HG03045 (cell line): Measurements from ENCODE around the gene NCKAP1.

ENCODE experiments used
- ATAC-seq: cut with Tn5 transposase; IDR thresholded peaks from one replicate; pipeline ENCODE4 v1.9.1; 2021; ENCODE audit warnings: mild to moderate bottlenecking, moderate library complexity; ENCODE audit not compliant: unreplicated experiment

The NCKAP1 gene

GRCh38 chr2:182950546-182950945, 87.7 kb downstream of the NCKAP1 start:
- ATAC-seq, result no peak

DNA sequence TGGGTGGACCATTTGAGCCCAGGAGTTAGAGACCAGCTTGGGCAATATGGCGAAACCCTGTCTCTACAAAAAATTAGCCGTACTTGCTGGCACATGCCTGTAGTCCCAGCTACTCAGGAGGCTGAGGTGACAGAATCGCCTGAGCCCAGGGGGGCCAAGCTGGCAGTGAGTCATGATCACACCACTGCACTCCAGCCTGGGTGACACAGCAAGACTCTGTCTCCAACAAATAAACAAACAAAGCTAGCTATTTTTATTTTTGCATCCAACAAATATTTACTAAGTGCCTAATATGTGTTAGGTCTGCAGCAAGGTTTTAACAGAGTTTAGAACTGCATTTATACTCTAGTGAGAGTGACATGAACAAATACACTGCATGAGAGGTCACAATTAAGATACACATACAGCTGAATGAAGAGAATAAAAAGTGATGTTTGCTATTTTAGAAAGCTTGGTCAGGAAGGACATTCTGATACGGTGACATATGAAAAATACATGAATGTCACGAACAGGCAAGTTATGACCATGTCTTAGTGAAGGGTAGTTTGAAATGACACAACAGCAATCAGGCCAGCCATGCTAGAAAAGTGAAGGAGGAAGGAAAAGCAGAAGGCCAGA, 88.6 kb downstream of the NCKAP1 start:
- no peak for ATAC-seq

- ATAC-seq, result no peak
These were observed 89.2 kb downstream of the NCKAP1 start for GRCh38 chr2:182949052-182949451.

- ATAC-seq, result no peak
These were observed 91.3 kb downstream of the NCKAP1 start for GRCh38 chr2:182946958-182947369.

DNA sequence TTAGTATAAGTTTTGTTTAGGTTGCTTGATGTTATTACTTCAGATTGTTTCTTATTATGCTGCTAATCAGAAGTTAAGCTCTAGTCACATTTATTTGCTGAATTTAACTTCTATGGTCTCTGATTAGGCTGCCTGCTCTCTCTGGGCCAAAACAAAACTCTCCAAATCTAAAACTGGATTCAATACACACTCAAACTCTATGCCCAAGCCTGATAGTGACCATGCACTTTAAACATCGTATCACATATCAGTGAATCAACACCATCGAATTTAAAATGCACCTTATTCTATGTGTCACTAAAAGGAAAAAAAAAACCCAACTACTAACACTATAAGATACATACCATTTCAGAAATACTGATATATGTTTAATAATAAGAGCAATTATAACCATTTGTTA, 94.9 kb downstream of the NCKAP1 start:
- no peak for ATAC-seq

DNA sequence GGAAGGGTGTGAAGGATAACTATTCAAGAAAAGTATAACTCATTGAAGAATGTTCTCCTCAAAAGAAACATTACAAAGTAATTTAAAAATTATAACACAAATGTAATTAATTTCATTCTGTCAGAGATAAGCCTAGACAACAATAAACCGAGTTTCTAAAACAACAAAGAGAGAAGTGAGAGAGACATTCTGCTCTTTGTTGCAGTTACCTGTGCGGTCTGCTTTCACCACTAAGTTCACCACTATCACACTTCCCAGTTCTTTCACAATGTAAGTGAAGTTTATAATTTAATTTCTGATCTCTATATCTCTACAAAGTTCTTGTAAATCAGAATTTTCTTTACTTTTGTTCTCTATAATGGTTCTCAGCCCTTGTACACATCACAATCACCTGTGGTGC, 95.5 kb downstream of the NCKAP1 start:
- no peak for ATAC-seq

DNA sequence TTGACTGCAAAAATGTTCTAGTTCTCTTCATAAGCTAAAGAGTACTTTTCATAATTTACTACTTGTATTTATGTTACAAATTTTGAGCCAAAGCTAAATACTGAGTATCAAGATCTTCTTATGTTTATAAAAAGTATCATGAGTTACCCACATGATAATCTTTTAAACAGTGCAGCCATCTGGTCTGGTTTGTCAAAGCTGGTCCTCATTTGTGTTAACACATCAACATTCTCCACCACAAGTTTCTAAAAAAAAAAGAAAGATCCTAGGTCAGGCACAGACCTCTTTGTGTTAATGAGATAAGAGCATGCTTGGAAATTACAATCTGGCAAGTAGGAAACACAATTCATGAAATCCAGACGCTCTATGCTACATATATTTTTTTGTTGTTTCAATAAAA, 96.3 kb downstream of the NCKAP1 start:
- ATAC-seq, result no peak

DNA sequence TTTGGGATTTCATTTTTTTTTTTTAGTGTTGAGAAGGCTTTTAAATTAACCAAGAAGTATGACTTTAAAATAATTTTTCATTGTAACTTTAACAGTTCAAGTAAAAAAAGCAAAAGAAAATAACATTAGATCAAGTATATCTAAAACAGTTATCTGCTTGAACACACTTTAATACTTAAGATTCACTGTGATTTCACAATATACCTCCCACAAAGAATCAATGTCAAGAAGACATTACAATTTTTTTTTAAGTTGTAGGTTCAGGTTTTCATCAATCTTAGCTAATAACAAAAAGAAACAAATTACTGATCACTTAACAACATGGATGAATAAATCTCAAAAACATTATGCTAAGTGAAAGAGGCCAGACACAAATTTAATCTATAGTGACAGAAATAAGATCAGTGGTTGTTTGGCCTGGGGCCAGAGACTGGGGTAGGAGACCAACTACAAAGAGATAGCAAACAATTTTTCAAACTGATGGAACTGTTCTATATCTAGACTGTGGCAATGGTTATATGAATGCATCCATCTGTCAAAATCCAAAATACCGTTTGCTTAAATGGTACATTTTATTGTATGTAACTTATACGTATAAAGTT, 97.0 kb downstream of the NCKAP1 start:
- no peak for ATAC-seq

GRCh38 chr2:182937870-182938269, 100.4 kb downstream of the NCKAP1 start:
- no peak for ATAC-seq

- no peak for ATAC-seq
These were observed 104.6 kb downstream of the NCKAP1 start for GRCh38 chr2:182933629-182934028.

DNA sequence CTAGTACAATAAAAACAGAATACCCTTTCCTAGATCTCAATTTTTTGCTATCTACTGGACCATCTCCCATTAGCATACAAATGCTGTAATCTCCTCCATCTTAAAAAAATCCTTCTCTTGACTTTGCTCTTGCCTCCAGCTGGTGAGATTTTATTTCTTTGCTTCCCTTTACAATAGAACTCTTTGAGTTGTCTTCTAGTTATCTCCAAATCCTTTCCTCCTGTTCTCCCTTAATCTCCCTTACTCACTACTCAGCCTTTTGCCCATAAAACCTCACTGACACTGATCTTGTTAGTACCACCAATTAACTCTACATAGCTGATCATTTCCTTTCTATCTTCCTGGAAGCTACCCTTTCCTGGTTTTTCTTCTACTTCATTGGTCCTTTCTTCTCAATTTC, 108.3 kb downstream of the NCKAP1 start:
- ATAC-seq, result no peak

GRCh38 chr2:182924306-182924705, 114.0 kb downstream of the NCKAP1 start:
- no peak for ATAC-seq

DNA sequence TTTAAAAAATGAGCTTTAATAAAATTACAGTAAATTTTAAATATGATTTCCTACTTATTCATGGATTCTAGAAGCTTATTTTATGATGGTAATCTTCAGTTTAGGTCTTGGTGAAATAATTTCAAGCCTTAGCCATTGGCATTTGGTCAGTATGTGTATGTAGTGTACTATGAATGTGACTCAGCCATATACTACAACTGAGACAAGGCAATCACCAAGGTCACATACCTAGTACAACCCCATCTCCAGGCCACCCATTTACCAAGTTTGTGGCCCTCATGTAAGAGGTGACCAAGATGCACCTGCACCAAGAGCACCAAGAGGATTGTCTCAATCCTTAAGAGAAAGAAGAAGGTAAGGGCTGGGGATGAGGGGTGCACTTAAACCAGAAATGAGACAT, 117.0 kb downstream of the NCKAP1 start:
- no peak for ATAC-seq

DNA sequence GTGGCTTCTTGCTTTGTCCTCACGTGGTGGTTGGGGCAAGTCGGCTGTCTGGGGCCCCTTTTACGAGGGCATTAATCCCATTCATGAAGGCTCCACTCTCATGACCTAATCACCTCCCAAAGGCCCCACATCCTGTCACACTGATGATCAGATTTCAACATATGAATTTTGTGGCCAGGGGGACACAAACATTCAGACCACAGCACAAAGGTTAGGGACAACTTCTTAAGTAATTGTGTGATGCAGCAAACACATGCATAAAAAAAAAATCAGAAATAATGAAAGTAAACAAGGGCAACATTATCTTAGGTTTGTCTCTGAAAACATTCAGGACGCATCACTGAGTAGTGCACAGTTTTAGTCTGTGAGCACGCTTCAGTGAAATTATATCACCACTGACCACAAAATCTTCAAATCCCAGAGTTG, 117.6 kb downstream of the NCKAP1 start:
- ATAC-seq, result no peak

DNA sequence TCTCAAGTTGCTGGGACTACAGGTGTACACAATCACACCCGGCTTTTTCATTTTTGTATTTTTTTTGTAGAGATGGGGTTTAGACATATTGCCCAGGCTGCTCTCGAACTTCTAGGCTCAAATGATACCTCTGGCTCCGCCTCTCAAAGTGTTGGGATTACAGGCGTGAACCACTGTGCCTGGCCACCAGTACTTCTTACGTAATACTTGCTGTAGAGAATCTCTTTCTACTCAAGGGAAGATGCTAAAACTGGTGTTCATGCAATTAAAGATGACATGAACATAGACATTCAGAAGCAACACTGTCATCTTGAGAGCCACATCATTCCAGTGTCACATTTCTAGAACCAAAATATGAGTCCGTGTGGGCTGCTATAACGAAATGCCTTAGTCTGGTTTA, 118.2 kb downstream of the NCKAP1 start:
- no peak for ATAC-seq

DNA sequence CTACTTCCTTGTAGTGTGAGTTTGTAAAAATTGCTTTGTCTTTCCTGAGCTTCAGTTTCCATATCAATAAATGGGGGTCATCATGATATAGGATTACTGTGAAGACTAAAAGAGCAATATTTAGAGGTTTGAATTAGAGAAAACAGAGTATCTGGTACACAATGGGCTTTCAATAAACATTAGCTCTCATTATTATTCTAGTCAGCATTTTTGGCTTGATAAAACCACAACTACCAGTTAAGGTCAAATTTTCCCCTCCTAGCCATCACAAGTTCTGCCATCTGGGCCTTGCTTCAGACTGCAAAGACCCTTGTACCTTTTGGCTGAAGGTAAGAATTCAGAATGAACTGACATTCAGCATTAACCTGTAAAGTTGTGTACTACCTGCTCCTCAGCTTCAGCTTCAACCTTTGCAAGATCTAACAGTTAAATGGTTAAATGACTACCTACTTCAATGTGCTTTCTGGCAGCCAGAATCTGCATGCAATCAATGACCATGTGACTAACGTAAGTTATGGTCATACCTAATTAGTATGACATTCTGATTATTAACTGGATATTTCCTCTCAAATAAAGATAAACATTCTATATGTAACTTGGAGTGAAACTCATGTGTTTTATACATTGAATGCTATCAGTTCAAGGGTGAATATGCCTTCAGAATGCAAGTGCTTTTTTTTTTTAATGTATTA, 119.2 kb downstream of the NCKAP1 start:
- ATAC-seq, result no peak

DNA sequence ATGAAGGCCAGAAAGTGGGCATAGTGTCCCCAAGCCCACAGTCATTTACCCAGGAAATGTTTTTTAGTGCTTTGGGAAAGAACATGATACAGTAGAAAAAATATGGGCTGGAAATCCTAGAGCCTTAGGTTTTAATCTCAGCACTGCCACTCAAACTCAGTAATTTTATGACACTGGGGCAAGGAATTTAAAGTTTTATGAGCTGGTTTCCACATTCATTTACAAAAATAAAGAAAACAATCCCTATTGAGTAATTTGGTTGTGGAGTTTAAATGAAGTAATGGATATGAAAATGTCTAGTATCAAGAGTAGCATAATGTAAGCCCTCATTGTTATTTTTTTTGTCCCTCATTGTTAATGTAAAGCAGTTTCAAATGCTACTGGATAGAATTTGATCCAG, 120.3 kb downstream of the NCKAP1 start:
- no peak for ATAC-seq

DNA sequence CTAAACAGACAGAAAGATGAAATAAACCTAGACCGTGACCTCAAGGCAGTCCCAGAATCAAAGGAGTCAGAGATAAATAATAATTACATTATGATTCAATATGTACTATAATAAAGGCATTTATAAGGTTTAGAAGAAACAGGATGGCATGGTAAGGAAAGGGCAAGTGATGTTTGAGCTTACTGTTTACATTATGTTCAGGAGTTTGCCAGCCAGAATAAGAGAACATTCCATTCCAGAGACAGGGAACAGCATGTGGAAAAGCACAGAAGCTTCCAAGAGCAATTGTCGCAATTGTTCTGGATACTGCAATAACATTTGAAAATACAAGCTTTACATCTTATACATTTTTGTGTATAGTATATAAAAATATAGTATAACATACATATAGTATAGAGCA, 121.8 kb downstream of the NCKAP1 start:
- no peak for ATAC-seq

GRCh38 chr2:182915369-182916326, 122.6 kb downstream of the NCKAP1 start:
- no peak for ATAC-seq

- ATAC-seq, result no peak
These were observed 123.4 kb downstream of the NCKAP1 start for GRCh38 chr2:182914852-182915251.

DNA sequence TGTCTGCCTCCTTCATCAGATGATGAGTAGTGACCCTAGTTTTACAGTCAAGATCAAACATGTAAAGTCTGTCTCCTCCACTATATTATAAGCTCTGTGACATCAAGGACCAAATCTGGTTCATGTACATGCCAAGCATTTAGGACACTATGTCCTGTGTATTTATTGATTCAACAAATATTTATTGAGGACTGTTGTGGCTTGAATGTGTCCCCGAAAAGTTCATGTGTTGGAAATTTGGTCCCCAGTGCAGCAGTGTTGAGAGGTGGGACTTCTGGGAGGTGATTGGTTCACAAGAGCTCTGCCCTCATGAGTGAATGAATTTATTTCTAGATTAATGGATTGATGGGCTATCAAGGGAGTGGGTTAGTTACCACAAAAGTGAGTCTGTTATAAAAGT, 125.2 kb downstream of the NCKAP1 start:
- ATAC-seq, result no peak
